Gastrocnemius medialis (tissue), 4 donors: ENCODE data around the gene PICK1. TPM values are rescaled to one million over a fixed set of nuclear protein-coding genes. Genes with fewer than 3 reads are reported as not detected.

Experiments
- ATAC-seq, 2 donors: fragments of 150-250 bp; one replicate each; pipeline ENCODE4 v1.9.1; 2016
- DNase-seq, 2 donors: peaks; one replicate each; pipeline ENCODE4 v3.0.0-alpha.2; 2019
- H3K27ac ChIP-seq, 4 donors: fragments of 200-600 bp; sonication (generic); 1 replicate in 1 of 4; 2 replicates in 3 of 4; pipeline ENCODE4 v1.5.1; 2016 to 2018; ENCODE audit warnings: mild to moderate bottlenecking in 2 of 4, moderate library complexity in 1 of 4
- H3K27me3 ChIP-seq, 3 donors: fragments of 200-600 bp; sonication (generic) in 2 of 3; 1 replicate in 1 of 3; 2 replicates in 2 of 3; pipeline versions ENCODE4 v1.5.1 to v1.6.0; 2016 to 2019; ENCODE audit warnings: mild to moderate bottlenecking in 1 of 3, moderate library complexity in 1 of 3
- H3K36me3 ChIP-seq, 2 donors: fragments of 200-600 bp; sonication (generic) in 1 of 2; one replicate each; pipeline ENCODE4 v1.5.1; 2017 to 2018
- H3K4me1 ChIP-seq, 2 donors: fragments of 200-600 bp; sonication (generic) in 1 of 2; one replicate each; pipeline ENCODE4 v1.5.1; 2016 to 2017; ENCODE audit warnings: mild to moderate bottlenecking in 2 of 2
- H3K4me3 ChIP-seq, 4 donors: fragments of 200-600 bp; sonication (generic) in 3 of 4; 1 replicate in 1 of 4; 2 replicates in 3 of 4; pipeline ENCODE4 v1.5.1; 2016 to 2019; ENCODE audit warnings: mild to moderate bottlenecking in 2 of 4
- H3K9me3 ChIP-seq, 3 donors: fragments of 200-600 bp; sonication (generic) in 2 of 3; 1 replicate in 1 of 3; 2 replicates in 2 of 3; pipeline ENCODE4 v1.5.1; 2016 to 2019
- CTCF ChIP-seq, 5 experiments: fragments of 450-650 bp in 3 of 5; fragments of 200-600 bp in 2 of 5; sonication (generic) in 2 of 5; IDR thresholded peaks in 4 of 5; conservative IDR thresholded peaks in 1 of 5; 1 replicate in 4 of 5; 2 replicates in 1 of 5; pipeline ENCODE4 v1.5.1; 2016 to 2019; ENCODE audit warnings: antibody characterized with exemption in 5 of 5, mild to moderate bottlenecking in 3 of 5, moderate library complexity in 3 of 5
- POLR2A ChIP-seq, 2 donors: fragments of 450-650 bp; IDR thresholded peaks; one replicate each; pipeline ENCODE4 v1.6.1; 2017; ENCODE audit warnings: antibody characterized with exemption in 2 of 2, mild to moderate bottlenecking in 2 of 2, moderate library complexity in 2 of 2
- in situ Hi-C, 4 donors: fragments of 200-750 bp; cut with MboI; loops; one replicate each; pipeline versions ENCODE4 v1.15.0 to v1.8.0; 2017; ENCODE audit warnings: low sequenced_read_pairs in 4 of 4
- intact Hi-C: fragments of 100-400 bp; cut with DNase I; formaldehyde crosslinking; loops from one replicate; pipeline ENCODE4 v1.15.1; 2023; ENCODE audit warnings: low total_unique reads
- total RNA-seq, 4 donors: library from RNA; depleted of rRNA; stranded (reverse); fragments of >200 nt; gene quantifications; one replicate each; pipeline versions ENCODE4 v1.1.0 to v1.2.3, GENCODE V29; 2016

Gene PICK1
- total RNA-seq, 4 donors from 2014 or later = 36.4 to 63.8 (median 50.1) TPM

GRCh38 chr22:38026130-38027111 is 30.8 kb upstream of the PICK1 start:
- H3K9me3 ChIP-seq = no peaks in the 10 kb centered on the region
- no peak overlapping the region for H3K27ac ChIP-seq
- H3K4me1 ChIP-seq = peaks cover 0 to 3% of the 10 kb centered on the region in 2 donors
- TF ChIP-seq POLR2A (IDR thresholded peaks at IDR 0.05) (no peak), CTCF (IDR thresholded peaks at IDR 0.05 in 4 of 5, conservative IDR thresholded peaks at IDR 0.05 in 1 of 5) (no peak)
- intact Hi-C loops (no loop called here), in situ Hi-C loops (no loop called here)
- ATAC-seq = no peak
- no peaks in the 10 kb centered on the region for H3K27me3 ChIP-seq
- no peak for DNase-seq
- no peak overlapping the region for H3K4me3 ChIP-seq
- H3K36me3 ChIP-seq = no peaks in the 10 kb centered on the region

GRCh38 chr22:38027487-38027886 is 29.7 kb upstream of the PICK1 start:
- Histone ChIP-seq H3K4me1 (peaks cover 0 to 3% of the 10 kb centered on the region in 2 donors), H3K27ac (no peak overlapping the region)
- no peak for DNase-seq

GRCh38 chr22:38028344-38029130 is 28.7 kb upstream of the PICK1 start:
- Histone ChIP-seq H3K27me3 (no peaks in the 10 kb centered on the region), H3K36me3 (no peaks in the 10 kb centered on the region), H3K4me1 (peaks cover under 1 to 8% of the 10 kb centered on the region in 2 donors), H3K9me3 (no peaks in the 10 kb centered on the region), H3K4me3 (no peak overlapping the region), H3K27ac (peak overlapping the region in 1 of 4 donors; percentile 14)
- TF ChIP-seq POLR2A (IDR thresholded peaks at IDR 0.05) (no peak), CTCF (IDR thresholded peaks at IDR 0.05 in 4 of 5, conservative IDR thresholded peaks at IDR 0.05 in 1 of 5) (no peak)
- intact Hi-C loops (no loop called here), in situ Hi-C loops (no loop called here)
- ATAC-seq (no peak), DNase-seq (no peak)

More at GRCh38 chr22:38027487-38027886, 29.7 kb upstream of the PICK1 start:
- Histone ChIP-seq H3K9me3 (no peaks in the 10 kb centered on the region), H3K36me3 (no peaks in the 10 kb centered on the region), H3K4me3 (no peak overlapping the region), H3K27me3 (no peaks in the 10 kb centered on the region)
- ATAC-seq = no peak
- TF ChIP-seq POLR2A (IDR thresholded peaks at IDR 0.05) = no peak
- no peak for TF ChIP-seq CTCF (IDR thresholded peaks at IDR 0.05 in 4 of 5, conservative IDR thresholded peaks at IDR 0.05 in 1 of 5)
- in situ Hi-C loops = no loop called here
- intact Hi-C loops = no loop called here

- Histone ChIP-seq H3K4me1 (peaks cover 8 to 11% of the 10 kb centered on the region in 2 donors), H3K36me3 (no peaks in the 10 kb centered on the region), H3K27ac (peak overlapping the region in 1 of 4 donors; percentile 14), H3K9me3 (no peaks in the 10 kb centered on the region), H3K27me3 (no peaks in the 10 kb centered on the region), H3K4me3 (no peak overlapping the region)
- TF ChIP-seq POLR2A (IDR thresholded peaks at IDR 0.05) (no peak), CTCF (IDR thresholded peaks at IDR 0.05 in 4 of 5, conservative IDR thresholded peaks at IDR 0.05 in 1 of 5) (no peak)
- intact Hi-C loops = no loop called here
- ATAC-seq (no peak), DNase-seq (no peak)
- in situ Hi-C loops = no loop called here
Measured at GRCh38 chr22:38029370-38029769, 27.8 kb upstream of the PICK1 start.
